ENCODE measurements around the gene FSTL4.
A peak's percentile ranks its signal among the peaks of the same experiment; 100 is the strongest.

Gene FSTL4

GRCh38 chr5:133321833-133322420 lies 290.4 kb downstream of the FSTL4 start:
- DNase-seq (ENCODE audit: low spot score), result no peak

GRCh38 chr5:133321286-133321832 lies 291.0 kb downstream of the FSTL4 start:
- no peak for DNase-seq (ENCODE audit: low spot score)

- no peak for DNase-seq (ENCODE audit: low spot score)
Observed at GRCh38 chr5:133319905-133320520, 292.3 kb downstream of the FSTL4 start.

GRCh38 chr5:133319244-133319643 lies 293.1 kb downstream of the FSTL4 start:
- no peak for DNase-seq (ENCODE audit: low spot score)

GRCh38 chr5:133317558-133317957 lies 294.8 kb downstream of the FSTL4 start:
- DNase-seq (ENCODE audit: low spot score), result no peak

GRCh38 chr5:133316346-133317343 lies 295.7 kb downstream of the FSTL4 start:
- no peak for DNase-seq (ENCODE audit: low spot score)

- DNase-seq (ENCODE audit: low spot score), result no peak
Observed at GRCh38 chr5:133314086-133314485, 298.3 kb downstream of the FSTL4 start.

GRCh38 chr5:133311176-133311575 lies 301.2 kb downstream of the FSTL4 start:
- DNase-seq (ENCODE audit: low spot score), result no peak

GRCh38 chr5:133309984-133310621 lies 302.2 kb downstream of the FSTL4 start:
- no peak for DNase-seq (ENCODE audit: low spot score)

GRCh38 chr5:133309166-133309795 lies 303.1 kb downstream of the FSTL4 start:
- DNase-seq (ENCODE audit: low spot score), result no peak

- no peak for DNase-seq (ENCODE audit: low spot score)
Observed at GRCh38 chr5:133307275-133307674, 305.1 kb downstream of the FSTL4 start.

GRCh38 chr5:133304707-133305216 lies 307.6 kb downstream of the FSTL4 start:
- no peak for DNase-seq (ENCODE audit: low spot score)

GRCh38 chr5:133304178-133304577 lies 308.2 kb downstream of the FSTL4 start:
- no peak for DNase-seq (ENCODE audit: low spot score)

- no peak for DNase-seq (ENCODE audit: low spot score)
Observed at GRCh38 chr5:133303298-133303697, 309.0 kb downstream of the FSTL4 start.

- DNase-seq (ENCODE audit: low spot score), result no peak
Observed at GRCh38 chr5:133299728-133300127, 312.6 kb downstream of the FSTL4 start.

GRCh38 chr5:133299021-133299420 lies 313.3 kb downstream of the FSTL4 start:
- DNase-seq (ENCODE audit: low spot score), result no peak

- no peak for DNase-seq (ENCODE audit: low spot score)
Observed at GRCh38 chr5:133298447-133298846, 313.9 kb downstream of the FSTL4 start.

GRCh38 chr5:133297293-133297692 lies 315.0 kb downstream of the FSTL4 start:
- no peak for DNase-seq (ENCODE audit: low spot score)

GRCh38 chr5:133296624-133297023 lies 315.7 kb downstream of the FSTL4 start:
- no peak for DNase-seq (ENCODE audit: low spot score)

- peak; percentile 29 for DNase-seq (ENCODE audit: low spot score)
Observed at GRCh38 chr5:133295520-133295919, 316.8 kb downstream of the FSTL4 start.

- DNase-seq (ENCODE audit: low spot score), result no peak
Observed at GRCh38 chr5:133294380-133294779, 318.0 kb downstream of the FSTL4 start.
